Choroid plexus epithelial cell (primary cell): ENCODE data around the gene TPSD1.

Experiments used
- DNase-seq: peaks from one replicate; pipeline ENCODE4 v3.0.0-alpha.2; 2010; ENCODE audit warnings: low read depth
- H3K4me3 ChIP-seq: 2 replicates; pipeline ENCODE4 v1.5.1; 2011; ENCODE audit warnings: low read depth, mild to moderate bottlenecking, control low read depth, low read length, moderate library complexity
- TF ChIP-seq, protein P1 (sequence below): conservative IDR thresholded peaks from 2 replicates; pipeline ENCODE4 v1.5.1; 2011; ENCODE audit warnings: low read depth, mild to moderate bottlenecking, control low read depth, inconsistent platforms, low read length, moderate library complexity

TPSD1 gene

GRCh38 chr16:1282324-1282973 is 26.6 kb downstream of the TPSD1 start:
- H3K4me3 ChIP-seq: no peak overlapping the region
- DNase-seq: no peak
- TF ChIP-seq, protein P1, sequence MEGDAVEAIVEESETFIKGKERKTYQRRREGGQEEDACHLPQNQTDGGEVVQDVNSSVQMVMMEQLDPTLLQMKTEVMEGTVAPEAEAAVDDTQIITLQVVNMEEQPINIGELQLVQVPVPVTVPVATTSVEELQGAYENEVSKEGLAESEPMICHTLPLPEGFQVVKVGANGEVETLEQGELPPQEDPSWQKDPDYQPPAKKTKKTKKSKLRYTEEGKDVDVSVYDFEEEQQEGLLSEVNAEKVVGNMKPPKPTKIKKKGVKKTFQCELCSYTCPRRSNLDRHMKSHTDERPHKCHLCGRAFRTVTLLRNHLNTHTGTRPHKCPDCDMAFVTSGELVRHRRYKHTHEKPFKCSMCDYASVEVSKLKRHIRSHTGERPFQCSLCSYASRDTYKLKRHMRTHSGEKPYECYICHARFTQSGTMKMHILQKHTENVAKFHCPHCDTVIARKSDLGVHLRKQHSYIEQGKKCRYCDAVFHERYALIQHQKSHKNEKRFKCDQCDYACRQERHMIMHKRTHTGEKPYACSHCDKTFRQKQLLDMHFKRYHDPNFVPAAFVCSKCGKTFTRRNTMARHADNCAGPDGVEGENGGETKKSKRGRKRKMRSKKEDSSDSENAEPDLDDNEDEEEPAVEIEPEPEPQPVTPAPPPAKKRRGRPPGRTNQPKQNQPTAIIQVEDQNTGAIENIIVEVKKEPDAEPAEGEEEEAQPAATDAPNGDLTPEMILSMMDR: no peak

DNA sequence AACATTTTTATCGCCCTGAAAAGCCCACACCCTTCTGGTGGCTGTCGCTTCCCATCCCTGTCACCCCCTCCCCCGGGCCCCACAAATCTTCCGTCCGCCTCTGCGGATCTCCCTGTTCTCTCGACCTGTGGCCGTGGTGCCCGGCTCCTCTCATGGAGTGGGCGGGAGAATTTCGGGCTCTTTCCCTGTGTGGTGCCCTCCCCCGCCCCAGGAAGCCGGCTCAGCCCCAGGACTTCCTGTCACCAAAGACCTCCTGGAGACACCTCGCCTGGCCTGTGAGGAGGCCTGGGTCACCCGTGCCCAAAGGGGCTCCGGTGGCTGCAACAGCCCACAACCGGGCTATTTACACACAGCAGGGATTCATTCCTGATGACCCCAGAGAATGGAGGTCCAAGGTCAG is 27.4 kb downstream of the TPSD1 start:
- no peak overlapping the region for H3K4me3 ChIP-seq
- TF ChIP-seq, protein P1: no peak
- DNase-seq: no peak

DNA sequence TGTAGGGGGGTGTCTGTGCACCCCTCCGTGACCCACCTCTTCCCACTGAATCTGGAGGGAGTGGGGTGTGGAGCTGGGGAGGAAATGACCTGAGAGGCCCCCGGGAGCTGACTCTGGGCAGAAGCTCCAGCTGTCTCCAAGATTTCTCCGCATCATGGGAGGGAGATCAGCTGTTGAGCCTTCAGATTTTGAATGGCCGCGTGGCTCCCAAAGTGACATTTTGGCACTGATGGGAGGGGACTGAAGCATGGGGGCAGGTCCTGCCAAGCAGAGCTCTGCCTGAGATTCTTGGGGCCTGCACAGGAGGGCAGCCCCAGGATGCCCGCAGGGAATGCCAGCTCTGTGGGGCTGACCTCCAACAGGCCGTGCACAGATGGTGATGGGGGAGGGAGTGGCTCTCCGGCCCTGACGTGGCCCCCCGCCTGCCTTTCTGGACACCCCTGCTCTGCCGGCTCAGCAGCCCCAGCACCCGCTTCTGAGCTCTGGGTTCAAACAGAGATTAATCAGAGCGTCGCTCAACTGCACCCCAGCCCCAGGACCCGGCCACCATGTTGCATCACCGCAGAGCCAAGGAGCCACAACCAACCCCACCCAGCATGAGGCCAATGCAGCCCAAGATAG is 28.2 kb downstream of the TPSD1 start:
- DNase-seq: no peak
- TF ChIP-seq, protein P1: no peak
- no peak overlapping the region for H3K4me3 ChIP-seq

GRCh38 chr16:1285669-1286512 is 30.0 kb downstream of the TPSD1 start:
- DNase-seq: no peak
- H3K4me3 ChIP-seq: no peak overlapping the region
- TF ChIP-seq, protein P1: no peak

GRCh38 chr16:1286513-1287094 is 30.7 kb downstream of the TPSD1 start:
- TF ChIP-seq, protein P1: no peak
- no peak for DNase-seq
- no peak overlapping the region for H3K4me3 ChIP-seq

GRCh38 chr16:1287982-1288670 is 32.3 kb downstream of the TPSD1 start:
- peak; percentile 33 for DNase-seq
- no peak overlapping the region for H3K4me3 ChIP-seq
- TF ChIP-seq, protein P1: no peak
